ENCODE data around the gene ACSF3. TPM values are rescaled to one million over a fixed set of nuclear protein-coding genes. Genes with fewer than 3 reads are reported as not detected.

Gene ACSF3
- total RNA-seq, 1 experiment from 2014 or later: 55.2 TPM

DNA sequence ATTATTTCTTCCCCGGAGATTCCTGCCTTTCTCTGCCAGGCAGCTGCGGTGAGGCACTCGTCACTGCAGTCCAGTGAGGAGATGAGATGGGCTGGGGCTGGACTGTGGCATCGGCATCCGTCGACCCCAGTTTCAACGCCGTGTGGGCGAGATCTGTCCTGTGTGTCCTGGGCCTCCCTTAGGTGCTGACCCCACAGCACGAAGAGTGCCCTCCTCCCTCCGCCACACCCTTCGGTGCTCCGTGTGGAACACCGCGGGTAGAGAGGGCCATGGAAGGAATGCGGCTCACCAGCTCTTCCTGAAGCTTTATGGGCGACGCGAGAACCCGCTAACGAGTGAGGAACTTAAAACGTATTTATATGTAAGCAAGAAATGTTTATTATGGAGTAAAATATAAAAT is 17.6 kb downstream of the ACSF3 start:
- no peak overlapping the region for H3K27ac Mint-ChIP-seq (ENCODE audit: unreplicated experiment)
- no peaks in the 10 kb centered on the region for H3K27me3 ChIP-seq (replicated peaks; ENCODE audit: control insufficient read depth, insufficient read depth, low read length)
- no peak overlapping the region for H3K4me3 Mint-ChIP-seq (ENCODE audit: unreplicated experiment)
- CTCF ChIA-PET: no interaction called here
- no peak for DNase-seq
- TF ChIP-seq, protein P1, sequence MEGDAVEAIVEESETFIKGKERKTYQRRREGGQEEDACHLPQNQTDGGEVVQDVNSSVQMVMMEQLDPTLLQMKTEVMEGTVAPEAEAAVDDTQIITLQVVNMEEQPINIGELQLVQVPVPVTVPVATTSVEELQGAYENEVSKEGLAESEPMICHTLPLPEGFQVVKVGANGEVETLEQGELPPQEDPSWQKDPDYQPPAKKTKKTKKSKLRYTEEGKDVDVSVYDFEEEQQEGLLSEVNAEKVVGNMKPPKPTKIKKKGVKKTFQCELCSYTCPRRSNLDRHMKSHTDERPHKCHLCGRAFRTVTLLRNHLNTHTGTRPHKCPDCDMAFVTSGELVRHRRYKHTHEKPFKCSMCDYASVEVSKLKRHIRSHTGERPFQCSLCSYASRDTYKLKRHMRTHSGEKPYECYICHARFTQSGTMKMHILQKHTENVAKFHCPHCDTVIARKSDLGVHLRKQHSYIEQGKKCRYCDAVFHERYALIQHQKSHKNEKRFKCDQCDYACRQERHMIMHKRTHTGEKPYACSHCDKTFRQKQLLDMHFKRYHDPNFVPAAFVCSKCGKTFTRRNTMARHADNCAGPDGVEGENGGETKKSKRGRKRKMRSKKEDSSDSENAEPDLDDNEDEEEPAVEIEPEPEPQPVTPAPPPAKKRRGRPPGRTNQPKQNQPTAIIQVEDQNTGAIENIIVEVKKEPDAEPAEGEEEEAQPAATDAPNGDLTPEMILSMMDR (IDR thresholded peaks at IDR 0.05; ENCODE audit: insufficient read depth in 1 of 2, low read depth in 1 of 2, low read length in 1 of 2, severe bottlenecking in 1 of 2, unreplicated experiment in 1 of 2): no peak
- BruUV-seq (replicated peaks): no TSS peak
- H3K36me3 ChIP-seq (ENCODE audit: control insufficient read depth, insufficient read depth, low read length): peaks cover 2% of the 10 kb centered on the region
- no peaks in the 10 kb centered on the region for H3K9me3 Mint-ChIP-seq (ENCODE audit: unreplicated experiment)
- POLR2A ChIA-PET: no interaction called here
- intact Hi-C loops (cut with micrococcal nuclease; ENCODE audit: unreplicated experiment): no loop called here
- H3K9me3 ChIP-seq: 0 out of 2 replicates have a peak, but pooled peaks cover 2% of the 10 kb centered on the region
- no peaks in the 10 kb centered on the region for H3K27me3 Mint-ChIP-seq (ENCODE audit: insufficient read depth, unreplicated experiment)
- H3K4me1 ChIP-seq: no peaks in the 10 kb centered on the region
- peaks cover 20% of the 10 kb centered on the region for H3K36me3 Mint-ChIP-seq (ENCODE audit: insufficient read depth, unreplicated experiment)
- H3K4me3 ChIP-seq (ENCODE audit: low read depth, low read length): no peak overlapping the region
- H3K4me1 Mint-ChIP-seq (ENCODE audit: low read depth, unreplicated experiment): no peaks in the 10 kb centered on the region

DNA sequence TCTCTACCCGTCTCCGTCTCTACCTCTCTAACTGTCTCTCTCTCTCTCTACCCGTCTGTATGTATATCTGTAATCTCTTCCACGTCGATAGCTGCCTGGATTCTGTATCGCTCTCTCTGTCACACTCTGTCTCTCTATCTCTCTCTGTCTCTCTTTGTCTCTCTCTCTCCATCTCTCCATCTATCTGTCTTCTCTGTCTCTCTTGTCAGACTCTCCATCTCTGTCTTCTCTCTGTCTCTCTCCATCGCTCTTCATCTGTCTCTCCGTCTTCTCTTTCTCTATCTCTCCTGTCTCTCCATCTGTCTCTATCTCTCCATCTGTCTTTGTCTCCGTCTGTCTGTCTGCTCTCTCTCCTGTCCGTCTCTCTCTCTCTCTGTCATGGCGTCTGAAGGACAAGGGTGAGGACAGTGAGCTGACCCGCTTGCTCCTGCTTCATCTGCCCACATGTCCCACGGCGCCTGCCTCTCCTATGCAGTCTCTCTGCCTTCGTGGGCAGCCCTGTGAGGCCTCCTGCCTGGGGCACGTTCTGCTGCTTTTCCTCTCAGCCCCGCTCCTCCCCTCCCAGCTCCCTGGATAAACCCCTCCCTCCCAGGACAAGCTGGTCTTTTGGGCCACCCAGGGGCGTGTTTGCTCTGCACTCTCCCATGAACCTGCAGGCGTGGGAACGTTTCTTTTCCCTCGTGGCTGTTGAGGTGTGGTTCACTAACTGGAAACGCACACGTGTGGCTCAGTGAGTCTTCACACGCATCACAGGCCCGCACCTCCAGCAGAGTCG is 18.9 kb downstream of the ACSF3 start:
- TF ChIP-seq, protein P1 (IDR thresholded peaks at IDR 0.05; ENCODE audit: insufficient read depth in 1 of 2, low read depth in 1 of 2, low read length in 1 of 2, severe bottlenecking in 1 of 2, unreplicated experiment in 1 of 2): no peak
- no peak for DNase-seq
- Mint-ChIP-seq H3K4me1 (ENCODE audit: low read depth, unreplicated experiment) (no peaks in the 10 kb centered on the region), H3K4me3 (ENCODE audit: unreplicated experiment) (no peak overlapping the region), H3K9me3 (ENCODE audit: unreplicated experiment) (no peaks in the 10 kb centered on the region), H3K27me3 (ENCODE audit: insufficient read depth, unreplicated experiment) (no peaks in the 10 kb centered on the region), H3K36me3 (ENCODE audit: insufficient read depth, unreplicated experiment) (peaks cover 17% of the 10 kb centered on the region), H3K27ac (ENCODE audit: unreplicated experiment) (no peak overlapping the region)
- H3K9me3 ChIP-seq: 0 out of 2 replicates have a peak, but pooled peaks cover 2% of the 10 kb centered on the region
- intact Hi-C loops (cut with micrococcal nuclease; ENCODE audit: unreplicated experiment): no loop called here
- CTCF ChIA-PET: interaction anchor here (0.5 kb wide), 1 partner anchor 589 kb away, joined by 4 read pairs; the partner anchor contains the start of gene SPATA2L
- no peak overlapping the region for H3K4me3 ChIP-seq (ENCODE audit: low read depth, low read length)
- H3K4me1 ChIP-seq: no peaks in the 10 kb centered on the region
- no TSS peak for BruUV-seq (replicated peaks)
- peaks cover 2% of the 10 kb centered on the region for H3K36me3 ChIP-seq (ENCODE audit: control insufficient read depth, insufficient read depth, low read length)
- H3K27me3 ChIP-seq (replicated peaks; ENCODE audit: control insufficient read depth, insufficient read depth, low read length): no peaks in the 10 kb centered on the region
- POLR2A ChIA-PET: no interaction called here

DNA sequence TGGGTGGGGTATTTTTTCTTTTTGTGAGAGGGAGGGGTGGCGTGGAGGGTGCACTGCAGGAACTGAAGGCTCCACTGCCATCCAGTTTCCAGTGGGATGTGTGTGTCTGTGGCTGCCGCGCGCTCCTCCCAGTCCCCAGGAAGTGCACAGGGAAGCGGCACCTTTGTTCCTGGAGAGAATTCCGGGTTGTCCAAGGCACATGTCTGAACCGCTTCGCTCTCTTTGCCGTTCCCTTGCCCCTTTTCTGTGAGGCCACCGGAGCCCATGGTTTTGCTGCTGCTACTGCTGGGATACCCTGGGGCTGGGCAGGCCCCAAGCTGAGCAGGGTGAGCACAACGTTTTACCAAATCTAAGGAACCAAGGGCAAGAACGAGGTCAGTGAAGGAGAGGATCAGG is 19.5 kb downstream of the ACSF3 start:
- intact Hi-C loops (cut with micrococcal nuclease; ENCODE audit: unreplicated experiment): no loop called here
- H3K4me1 ChIP-seq: no peaks in the 10 kb centered on the region

More for the DNA sequence above, 19.5 kb downstream of the ACSF3 start:
- no peak overlapping the region for H3K4me3 Mint-ChIP-seq (ENCODE audit: unreplicated experiment)
- H3K9me3 Mint-ChIP-seq (ENCODE audit: unreplicated experiment): no peaks in the 10 kb centered on the region
- Histone ChIP-seq H3K27me3 (replicated peaks; ENCODE audit: control insufficient read depth, insufficient read depth, low read length) (no peaks in the 10 kb centered on the region), H3K9me3 (0 out of 2 replicates have a peak, but pooled peaks cover 2% of the 10 kb centered on the region), H3K36me3 (ENCODE audit: control insufficient read depth, insufficient read depth, low read length) (peaks cover 2% of the 10 kb centered on the region), H3K4me3 (ENCODE audit: low read depth, low read length) (no peak overlapping the region)
- H3K4me1 Mint-ChIP-seq (ENCODE audit: low read depth, unreplicated experiment): no peaks in the 10 kb centered on the region
- BruUV-seq (replicated peaks): no TSS peak
- TF ChIP-seq, protein P1 (IDR thresholded peaks at IDR 0.05; ENCODE audit: insufficient read depth in 1 of 2, low read depth in 1 of 2, low read length in 1 of 2, severe bottlenecking in 1 of 2, unreplicated experiment in 1 of 2): no peak
- DNase-seq: no peak
- H3K27me3 Mint-ChIP-seq (ENCODE audit: insufficient read depth, unreplicated experiment): no peaks in the 10 kb centered on the region
- POLR2A ChIA-PET: no interaction called here
- H3K36me3 Mint-ChIP-seq (ENCODE audit: insufficient read depth, unreplicated experiment): peaks cover 19% of the 10 kb centered on the region
- no peak overlapping the region for H3K27ac Mint-ChIP-seq (ENCODE audit: unreplicated experiment)
- CTCF ChIA-PET: interaction anchor here (0.5 kb wide), 1 partner anchor 588 kb away, joined by 4 read pairs; the partner anchor contains the start of gene SPATA2L
